ENCODE measurements around the gene ZNF618.
"Not testable (repeated sequence)": the region's sequence is repeated elsewhere in the genome, so short reads cannot be mapped to it uniquely, and the experiment has no call there.

Gene ZNF618

GRCh38 chr9:113989714-113990569 lies 113.8 kb downstream of the ZNF618 start:
- DNase-seq: no peak

GRCh38 chr9:113990570-113990907 lies 114.4 kb downstream of the ZNF618 start:
- DNase-seq: no peak

GRCh38 chr9:113990975-113991471 lies 114.9 kb downstream of the ZNF618 start:
- no peak for DNase-seq

GRCh38 chr9:113991714-113992113 lies 115.6 kb downstream of the ZNF618 start:
- DNase-seq: no peak

- DNase-seq: no peak
Measured at GRCh38 chr9:113992276-113992951, 116.3 kb downstream of the ZNF618 start.

- DNase-seq: no peak
Measured at GRCh38 chr9:113992994-113993393, 116.9 kb downstream of the ZNF618 start.

- no peak for DNase-seq
Measured at GRCh38 chr9:113993838-113994540, 117.9 kb downstream of the ZNF618 start.

GRCh38 chr9:113995401-113995800 lies 119.3 kb downstream of the ZNF618 start:
- no peak for DNase-seq

- DNase-seq: no peak
Measured at GRCh38 chr9:113995963-113996362, 119.9 kb downstream of the ZNF618 start.

- no peak for DNase-seq
Measured at GRCh38 chr9:113996531-113997001, 120.5 kb downstream of the ZNF618 start.

GRCh38 chr9:113997064-113997463 lies 121.0 kb downstream of the ZNF618 start:
- not testable (repeated sequence) for DNase-seq

- DNase-seq: no peak
Measured at GRCh38 chr9:113997610-113998009, 121.5 kb downstream of the ZNF618 start.

- DNase-seq: no peak
Measured at GRCh38 chr9:113998114-113998513, 122.0 kb downstream of the ZNF618 start.

- no peak for DNase-seq
Measured at GRCh38 chr9:113998525-113999255, 122.6 kb downstream of the ZNF618 start.

- DNase-seq: no peak
Measured at GRCh38 chr9:113999256-114000062, 123.3 kb downstream of the ZNF618 start.

- no peak for DNase-seq
Measured at GRCh38 chr9:114000063-114000454, 124.0 kb downstream of the ZNF618 start.

- DNase-seq: no peak
Measured at GRCh38 chr9:114000671-114001409, 124.7 kb downstream of the ZNF618 start.

- no peak for DNase-seq
Measured at GRCh38 chr9:114001410-114001685, 125.2 kb downstream of the ZNF618 start.

- DNase-seq: no peak
Measured at GRCh38 chr9:114001794-114002261, 125.7 kb downstream of the ZNF618 start.

- DNase-seq: no peak
Measured at GRCh38 chr9:114002271-114002985, 126.3 kb downstream of the ZNF618 start.

GRCh38 chr9:114002986-114003350 lies 126.9 kb downstream of the ZNF618 start:
- DNase-seq: no peak
